Superior temporal gyrus (tissue), 1 donor: ENCODE data around the gene SGO1.

Experiments used
- DNase-seq: peaks from one replicate; pipeline ENCODE4 v3.0.0-alpha.2; 2016; ENCODE audit errors: extremely low spot score

Gene SGO1

GRCh38 chr3:20154928-20155327, 31.1 kb downstream of the SGO1 start:
- no peak for DNase-seq

- no peak for DNase-seq
Observed at GRCh38 chr3:20154078-20154477, 31.9 kb downstream of the SGO1 start.

- DNase-seq: no peak
Observed at GRCh38 chr3:20148466-20148865, 37.5 kb downstream of the SGO1 start.

- DNase-seq: no peak
Observed at GRCh38 chr3:20147361-20147760, 38.6 kb downstream of the SGO1 start.

GRCh38 chr3:20146301-20146700, 39.7 kb downstream of the SGO1 start:
- no peak for DNase-seq

GRCh38 chr3:20145874-20146273, 40.1 kb downstream of the SGO1 start:
- no peak for DNase-seq

- no peak for DNase-seq
Observed at GRCh38 chr3:20143519-20143918, 42.5 kb downstream of the SGO1 start.

GRCh38 chr3:20142517-20142916, 43.5 kb downstream of the SGO1 start:
- DNase-seq: no peak

- DNase-seq: peak; percentile 84
Observed at GRCh38 chr3:20141851-20142250, 44.2 kb downstream of the SGO1 start.

- DNase-seq: no peak
Observed at GRCh38 chr3:20141316-20141715, 44.7 kb downstream of the SGO1 start.

GRCh38 chr3:20140881-20141280, 45.1 kb downstream of the SGO1 start:
- DNase-seq: no peak

GRCh38 chr3:20137647-20138046, 48.4 kb downstream of the SGO1 start:
- DNase-seq: no peak

- DNase-seq: no peak
Observed at GRCh38 chr3:20136231-20136630, 49.8 kb downstream of the SGO1 start.

- DNase-seq: peak; percentile 60
Observed at GRCh38 chr3:20130106-20130505, 55.9 kb downstream of the SGO1 start.

GRCh38 chr3:20128358-20128757, 57.6 kb downstream of the SGO1 start:
- no peak for DNase-seq

GRCh38 chr3:20125897-20126296, 60.1 kb downstream of the SGO1 start:
- DNase-seq: no peak

- no peak for DNase-seq
Observed at GRCh38 chr3:20125289-20125688, 60.7 kb downstream of the SGO1 start.

GRCh38 chr3:20123131-20123652, 62.8 kb downstream of the SGO1 start:
- no peak for DNase-seq

- no peak for DNase-seq
Observed at GRCh38 chr3:20121088-20121487, 64.9 kb downstream of the SGO1 start.
